Heart left ventricle (tissue), 13 donors: ENCODE measurements around the gene SAA2.

Source experiments
- POLR2A ChIP-seq, 2 donors: fragments of 450-650 bp; IDR thresholded peaks; one replicate each; pipeline ENCODE4 v1.6.1; 2017; ENCODE audit warnings: antibody characterized with exemption in 2 of 2, mild to moderate bottlenecking in 2 of 2, moderate library complexity in 2 of 2
- TF ChIP-seq, protein P1 (sequence below), 12 donors: fragments of 200-600 bp; sonication (generic) in 4 of 12; IDR thresholded peaks; one replicate each; pipeline versions ENCODE4 v1.5.0 to v1.8.0; 2018 to 2022; ENCODE audit warnings: antibody characterized with exemption in 12 of 12, mild to moderate bottlenecking in 5 of 12
- donor health status: ischemic (EF 13 %, LVEDD 7.1; RV severe dilation, severe dysfunction).
- donor health status: DM: no; HTN: yes; CAD: no.
- donor health status: DM: no; HTN: no; CAD: no.
- donor health status: ischemic (EF 25% LVEDD 6.9; RV normal size, moderate dysfunction).
- donor health status: ischemic (EF 25% LVEDD 5.7; RV mildly dilated, moderate dysfunction).
- donor health status: ischemic (EF 35%, LVEDD 5.7; RV mildly dilated, moderate dysfunction).
- donor health status: nonischemic (EF 11% LVEDD 7.7; RV severe dilation, severe dysfunction).
- donor health status: DM: yes; HTN: yes; CAD: no.
- donor health status: PGD.
- donor health status: ischemic (EF 29% LVEDD 5.4; RV normal size, mild dysfunction).
- donor health status: nonischemic (EF 23%, LVEDD 6.1; RV moderate dilation, normal function).

DNA sequence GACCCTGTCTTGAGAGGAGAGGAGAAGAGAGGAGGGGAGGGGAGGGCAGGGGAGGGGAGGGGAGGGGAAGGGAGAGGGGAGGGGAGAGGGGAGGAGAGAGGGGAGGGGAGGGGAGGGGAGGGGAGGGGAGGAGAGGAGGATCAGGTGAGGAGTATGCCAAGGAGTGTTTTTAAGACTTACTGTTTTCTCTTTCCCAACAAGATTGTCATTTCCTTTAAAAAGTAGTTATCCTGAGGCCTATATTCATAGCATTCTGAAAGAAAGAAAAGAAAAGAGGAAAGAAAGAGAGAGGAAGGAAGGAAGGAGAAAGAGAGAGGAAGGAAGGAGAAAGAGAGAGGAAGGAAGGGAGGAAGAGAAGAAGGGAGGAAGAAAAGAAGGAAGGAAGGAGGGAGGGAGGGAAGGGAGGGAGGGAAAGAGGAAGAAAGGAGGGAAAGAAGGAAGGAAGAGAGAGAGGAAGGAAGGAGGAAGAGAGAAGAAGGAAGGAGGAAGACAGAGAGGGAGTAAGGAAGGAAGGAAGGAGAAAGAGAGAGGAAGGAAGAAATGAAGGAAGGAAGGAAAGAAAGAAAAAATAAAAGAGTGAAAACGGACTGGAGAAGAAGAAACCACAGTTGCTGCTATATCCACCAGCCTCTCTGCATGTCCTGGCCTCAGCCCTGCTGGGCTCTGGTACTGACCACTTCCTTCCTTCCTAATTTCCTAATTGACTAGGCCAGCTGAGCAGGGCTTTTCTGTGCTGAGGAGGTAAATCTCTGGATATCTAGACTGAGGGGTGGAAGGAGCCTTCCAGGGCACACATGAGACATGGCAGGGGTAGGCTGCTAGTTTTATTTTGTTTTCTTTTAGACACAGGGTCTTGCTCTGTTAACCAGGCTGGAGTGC is 16.4 kb upstream of the SAA2 start:
- TF ChIP-seq, protein P1, sequence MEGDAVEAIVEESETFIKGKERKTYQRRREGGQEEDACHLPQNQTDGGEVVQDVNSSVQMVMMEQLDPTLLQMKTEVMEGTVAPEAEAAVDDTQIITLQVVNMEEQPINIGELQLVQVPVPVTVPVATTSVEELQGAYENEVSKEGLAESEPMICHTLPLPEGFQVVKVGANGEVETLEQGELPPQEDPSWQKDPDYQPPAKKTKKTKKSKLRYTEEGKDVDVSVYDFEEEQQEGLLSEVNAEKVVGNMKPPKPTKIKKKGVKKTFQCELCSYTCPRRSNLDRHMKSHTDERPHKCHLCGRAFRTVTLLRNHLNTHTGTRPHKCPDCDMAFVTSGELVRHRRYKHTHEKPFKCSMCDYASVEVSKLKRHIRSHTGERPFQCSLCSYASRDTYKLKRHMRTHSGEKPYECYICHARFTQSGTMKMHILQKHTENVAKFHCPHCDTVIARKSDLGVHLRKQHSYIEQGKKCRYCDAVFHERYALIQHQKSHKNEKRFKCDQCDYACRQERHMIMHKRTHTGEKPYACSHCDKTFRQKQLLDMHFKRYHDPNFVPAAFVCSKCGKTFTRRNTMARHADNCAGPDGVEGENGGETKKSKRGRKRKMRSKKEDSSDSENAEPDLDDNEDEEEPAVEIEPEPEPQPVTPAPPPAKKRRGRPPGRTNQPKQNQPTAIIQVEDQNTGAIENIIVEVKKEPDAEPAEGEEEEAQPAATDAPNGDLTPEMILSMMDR (IDR thresholded peaks at IDR 0.05) = no peak
- TF ChIP-seq POLR2A (IDR thresholded peaks at IDR 0.05) = no peak
